GM10847 (cell line): ENCODE results near the gene THSD4.

Source experiments
- POLR2A ChIP-seq: IDR thresholded peaks from 2 replicates; pipeline ENCODE4 v1.6.1; 2011; ENCODE audit not compliant: insufficient read length; ENCODE audit errors: extremely low read depth

Gene THSD4

GRCh38 chr15:71386448-71387236 is 271.4 kb downstream of the THSD4 start:
- no peak for TF ChIP-seq POLR2A

DNA sequence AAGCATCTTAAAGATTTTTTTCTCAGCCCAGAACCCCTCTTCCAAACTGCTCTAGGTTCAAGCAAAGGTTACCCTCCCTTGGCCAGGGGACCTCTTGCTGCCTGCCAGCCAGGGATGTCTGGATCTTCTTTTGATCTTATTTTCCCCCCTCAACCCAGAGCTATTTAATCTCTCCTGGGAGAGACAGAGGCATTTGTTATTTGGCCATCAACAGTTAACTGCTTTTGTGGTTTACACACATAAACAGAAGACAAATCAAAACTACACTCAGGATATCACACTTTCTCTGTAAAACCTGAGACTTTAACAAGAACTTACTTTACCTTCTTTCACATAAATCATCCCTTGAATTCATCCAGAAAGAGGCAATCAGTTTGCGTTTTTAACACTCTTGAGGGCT is 272.5 kb downstream of the THSD4 start:
- TF ChIP-seq POLR2A: no peak

DNA sequence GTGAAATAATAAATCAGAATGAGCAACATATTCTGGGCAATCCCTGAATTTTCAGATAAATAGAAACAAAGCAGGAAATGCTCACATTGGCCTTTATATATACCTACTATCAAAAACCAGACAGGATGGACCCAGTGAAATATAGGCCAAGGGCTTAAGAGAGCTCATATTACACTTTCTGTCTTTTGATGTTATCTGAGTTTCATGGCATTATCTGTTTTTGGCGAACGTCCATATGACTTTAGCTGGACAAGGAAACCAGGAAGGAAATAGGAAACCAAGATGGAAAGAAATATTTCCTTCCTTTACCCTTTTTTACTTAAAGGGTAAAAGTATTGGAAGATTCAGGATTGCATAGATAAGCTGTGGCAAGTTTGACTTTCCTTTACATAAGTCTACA is 274.8 kb downstream of the THSD4 start:
- no peak for TF ChIP-seq POLR2A

DNA sequence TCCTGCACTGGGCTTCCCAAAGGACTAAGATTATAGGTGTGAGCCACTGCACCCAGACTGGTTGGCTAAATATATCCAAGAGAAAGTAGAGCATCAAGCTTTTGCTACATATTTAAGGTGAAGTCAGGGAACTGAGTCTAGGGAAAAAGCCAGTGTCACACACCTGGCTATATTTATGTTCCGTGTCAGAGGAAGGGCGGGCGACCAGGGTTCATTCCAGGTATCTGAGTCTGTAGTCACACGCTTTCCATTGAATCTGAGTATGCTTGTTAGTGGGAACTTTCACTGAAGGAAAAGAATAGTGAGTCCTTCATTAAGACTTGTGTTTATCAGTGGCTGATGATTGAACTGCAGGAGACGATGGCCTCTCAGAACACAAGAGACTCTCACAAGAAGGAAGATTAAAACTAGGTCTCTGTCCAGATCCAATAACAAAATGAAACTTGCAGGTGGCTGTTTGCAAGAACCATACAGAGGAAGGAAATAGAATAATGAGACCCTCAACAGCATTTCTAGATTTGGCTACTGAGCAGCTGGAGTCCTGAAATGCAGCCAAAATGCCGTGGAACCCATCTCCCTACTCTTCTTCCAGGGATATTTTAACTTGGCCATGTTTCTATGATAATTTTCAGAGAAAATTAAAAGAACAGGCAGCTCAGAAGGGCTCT is 276.3 kb downstream of the THSD4 start:
- no peak for TF ChIP-seq POLR2A

- no peak for TF ChIP-seq POLR2A
These were observed 277.6 kb downstream of the THSD4 start for GRCh38 chr15:71392861-71393283.

DNA sequence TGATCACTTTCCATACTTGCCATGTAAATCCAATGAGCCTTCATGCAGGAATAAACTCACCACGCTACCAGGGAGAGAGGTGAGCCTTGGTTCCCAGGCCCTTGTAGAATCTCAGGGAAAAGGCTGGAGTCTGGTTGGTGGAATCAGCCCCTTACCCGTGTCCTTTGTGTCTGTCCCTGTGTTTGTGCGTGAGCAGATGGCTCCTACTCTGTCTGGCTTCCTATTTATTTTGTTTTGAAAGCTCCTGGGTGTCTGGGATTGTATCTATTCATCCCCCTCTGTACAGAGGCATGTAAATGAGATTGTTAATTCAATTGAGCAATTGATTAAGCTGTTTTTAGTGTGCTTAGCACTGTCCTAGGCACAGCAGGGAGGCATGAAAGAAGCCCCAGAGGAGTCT is 278.1 kb downstream of the THSD4 start:
- TF ChIP-seq POLR2A: no peak

- no peak for TF ChIP-seq POLR2A
These were observed 281.4 kb downstream of the THSD4 start for GRCh38 chr15:71396536-71397125.

DNA sequence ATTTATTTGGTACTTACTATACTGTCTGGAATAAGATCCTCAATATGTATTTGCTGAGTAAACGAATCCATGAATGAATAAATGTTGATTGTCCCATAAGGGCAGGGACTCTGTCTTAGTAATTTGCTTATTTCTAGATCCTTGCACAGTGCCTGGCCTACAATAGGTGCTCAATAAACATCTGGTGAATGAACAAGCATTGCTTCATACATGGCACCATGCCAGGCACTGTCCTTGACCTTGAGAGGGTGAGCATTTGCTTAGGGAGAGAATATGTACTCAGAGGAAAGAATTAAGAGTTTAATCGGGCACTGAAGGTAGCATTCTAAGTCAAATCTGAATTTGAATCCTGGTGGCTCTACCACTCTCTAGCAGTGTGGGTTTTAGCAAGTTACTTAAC is 282.1 kb downstream of the THSD4 start:
- TF ChIP-seq POLR2A: no peak

- no peak for TF ChIP-seq POLR2A
These were observed 285.0 kb downstream of the THSD4 start for GRCh38 chr15:71400294-71400693.

DNA sequence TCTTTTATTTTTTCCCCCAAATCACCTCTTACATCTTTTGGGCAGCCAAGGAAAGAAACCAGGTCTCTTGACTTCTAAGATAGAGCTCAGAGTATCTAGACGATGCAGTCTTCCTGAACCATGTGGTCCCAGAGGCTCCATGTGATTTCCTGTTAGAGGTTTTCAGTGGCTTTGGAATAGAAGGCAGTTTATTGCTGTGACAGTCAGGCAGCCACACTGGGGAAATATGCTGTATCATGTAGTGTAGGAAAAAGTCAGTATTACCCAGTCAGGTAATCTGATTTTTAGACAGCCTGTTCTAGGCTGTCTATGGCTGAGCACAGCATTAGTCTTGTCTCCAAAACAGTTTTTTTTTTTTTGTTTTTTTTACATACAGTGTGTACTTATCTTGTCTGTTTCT is 294.3 kb downstream of the THSD4 start:
- TF ChIP-seq POLR2A: no peak

DNA sequence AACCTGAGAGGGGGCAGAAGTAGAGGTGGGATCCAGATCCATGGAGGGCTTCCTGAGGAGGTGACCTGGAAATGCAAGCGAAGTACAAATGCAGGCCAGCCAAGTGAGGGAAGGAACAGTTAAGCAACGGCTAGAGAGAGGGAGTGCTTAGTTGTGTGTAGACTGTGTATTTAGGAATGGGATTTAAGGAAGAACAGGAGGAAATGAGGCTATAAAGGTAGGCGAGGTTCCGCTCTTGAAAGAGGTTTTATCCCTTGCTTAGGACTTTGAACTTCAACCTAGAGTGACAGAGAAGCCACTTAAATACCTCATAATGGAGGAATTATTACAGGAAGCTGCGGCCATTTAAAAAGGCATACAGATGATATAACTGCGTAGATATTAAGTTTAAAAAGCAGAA is 295.1 kb downstream of the THSD4 start:
- TF ChIP-seq POLR2A: no peak

- no peak for TF ChIP-seq POLR2A
These were observed 296.5 kb downstream of the THSD4 start for GRCh38 chr15:71411538-71412482.

DNA sequence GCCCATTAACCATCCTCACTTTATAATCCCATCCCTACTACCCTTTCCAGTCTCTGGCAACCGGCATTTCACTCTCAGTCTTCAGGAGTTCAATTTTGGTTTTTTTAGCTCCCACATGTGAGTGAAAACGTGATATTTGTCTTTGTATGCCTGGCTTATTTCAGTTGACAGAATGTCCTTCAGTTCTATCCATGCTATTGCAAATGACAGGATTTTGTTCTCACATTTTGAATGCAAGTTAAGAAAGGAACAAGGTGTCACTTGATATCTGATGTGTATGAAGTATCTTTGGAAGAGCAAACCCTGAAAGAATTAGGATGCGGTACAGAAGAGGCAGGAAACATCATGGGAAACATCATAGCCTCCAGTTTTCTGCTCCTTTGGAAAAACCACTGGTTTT is 298.1 kb downstream of the THSD4 start:
- no peak for TF ChIP-seq POLR2A

DNA sequence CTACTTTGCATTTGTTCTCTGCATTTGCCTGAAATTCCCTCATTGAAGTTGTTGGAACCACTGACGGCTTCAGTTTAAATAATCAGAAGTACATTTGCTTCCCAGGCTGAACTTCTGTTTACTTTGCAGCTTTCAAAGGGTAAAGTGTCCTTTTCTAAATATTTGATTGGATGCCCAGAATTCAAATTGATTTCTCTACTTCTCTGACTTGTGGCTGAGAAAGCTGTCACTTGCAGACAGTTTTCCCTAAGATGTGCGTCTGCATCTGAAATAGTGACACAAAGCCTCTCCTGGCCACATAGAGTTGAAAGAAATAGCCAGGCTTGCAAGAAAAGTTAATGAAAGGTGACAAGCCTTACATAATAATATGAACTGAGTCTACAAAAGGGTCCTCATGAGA is 299.6 kb downstream of the THSD4 start:
- TF ChIP-seq POLR2A: no peak
